Left cardiac atrium (tissue), 4 donors: Measurements from ENCODE around the gene DPYD. TPM values are rescaled to one million over a fixed set of nuclear protein-coding genes. Genes with fewer than 3 reads are reported as not detected.

Experiments
- ATAC-seq, 2 donors: fragments of 200-7000 bp; cut with Tn5 transposase; one replicate each; pipeline ENCODE4 v1.9.1; 2020; ENCODE audit warnings: mild to moderate bottlenecking in 2 of 2, moderate library complexity in 2 of 2
- DNase-seq: peaks from one replicate; pipeline ENCODE4 v3.0.0-alpha.2; 2020
- intact Hi-C, 2 donors: fragments of 100-400 bp; cut with DNase I; formaldehyde crosslinking; loops; one replicate each; pipeline versions ENCODE4 v1.14.1 to v1.15.1; 2022 to 2023
- total RNA-seq, 2 donors: library from RNA; stranded (reverse); fragmentation: NEBNext Ultra II Directional; extraction: Animal tissue kit (Norgen Biotek cat#: 25700); gene quantifications; one replicate each; pipeline ENCODE4 v1.2.1, GENCODE V29; 2021
- donor health status: DM: no; HTN: yes; CAD: no.
- donor health status: DM: no; HTN: yes; CAD: no; lungs with severe emphysema.
- donor health status: DM: yes; HTN: yes; CAD: no.
- donor health status: Dilated cardiomyopathy.

Gene DPYD
- total RNA-seq, 2 donors from 2014 or later, result 16.7 to 22.8 TPM

- DNase-seq (no peak), ATAC-seq (no peak)
- intact Hi-C loops, result no loop called here
Measured at GRCh38 chr1:97744977-97745376, 175.9 kb downstream of the DPYD start.

GRCh38 chr1:97743129-97743528, 177.7 kb downstream of the DPYD start:
- ATAC-seq, result no peak
- intact Hi-C loops, result no loop called here
- DNase-seq, result no peak

GRCh38 chr1:97740891-97741290, 179.9 kb downstream of the DPYD start:
- intact Hi-C loops, result no loop called here
- no peak for ATAC-seq
- DNase-seq, result no peak

- no peak for DNase-seq
- intact Hi-C loops, result no loop called here
- no peak for ATAC-seq
Measured at GRCh38 chr1:97739596-97740103, 181.2 kb downstream of the DPYD start.

GRCh38 chr1:97738270-97738669, 182.6 kb downstream of the DPYD start:
- DNase-seq (no peak), ATAC-seq (no peak)
- intact Hi-C loops, result no loop called here

GRCh38 chr1:97730271-97730670, 190.6 kb downstream of the DPYD start:
- intact Hi-C loops, result no loop called here
- DNase-seq (no peak), ATAC-seq (no peak)

- intact Hi-C loops, result no loop called here
- ATAC-seq, result no peak
- no peak for DNase-seq
Measured at GRCh38 chr1:97728436-97728835, 192.4 kb downstream of the DPYD start.

GRCh38 chr1:97727029-97727428, 193.8 kb downstream of the DPYD start:
- DNase-seq, result no peak
- no peak for ATAC-seq
- intact Hi-C loops, result no loop called here

GRCh38 chr1:97726386-97726785, 194.4 kb downstream of the DPYD start:
- intact Hi-C loops, result no loop called here
- ATAC-seq, result no peak
- DNase-seq, result no peak

GRCh38 chr1:97721221-97721620, 199.6 kb downstream of the DPYD start:
- DNase-seq, result no peak
- ATAC-seq, result no peak
- intact Hi-C loops, result no loop called here

GRCh38 chr1:97712980-97713379, 207.9 kb downstream of the DPYD start:
- intact Hi-C loops, result no loop called here
- no peak for DNase-seq

GRCh38 chr1:97711858-97712257, 209.0 kb downstream of the DPYD start:
- intact Hi-C loops, result no loop called here
- no peak for ATAC-seq

More at GRCh38 chr1:97712980-97713379, 207.9 kb downstream of the DPYD start:
- ATAC-seq, result no peak

GRCh38 chr1:97693601-97694000, 227.2 kb downstream of the DPYD start:
- ATAC-seq (no peak), DNase-seq (no peak)
- intact Hi-C loops, result no loop called here

More at GRCh38 chr1:97711858-97712257, 209.0 kb downstream of the DPYD start:
- DNase-seq, result no peak

GRCh38 chr1:97691325-97691724, 229.5 kb downstream of the DPYD start:
- no peak for DNase-seq
- ATAC-seq, result no peak
- intact Hi-C loops, result no loop called here

GRCh38 chr1:97685360-97685759, 235.5 kb downstream of the DPYD start:
- ATAC-seq (no peak), DNase-seq (no peak)
- intact Hi-C loops, result no loop called here

GRCh38 chr1:97680894-97681293, 239.9 kb downstream of the DPYD start:
- DNase-seq (no peak), ATAC-seq (no peak)
- intact Hi-C loops, result no loop called here

- DNase-seq, result no peak
- no peak for ATAC-seq
- intact Hi-C loops, result no loop called here
Measured at GRCh38 chr1:97680470-97680869, 240.4 kb downstream of the DPYD start.

- no peak for ATAC-seq
- intact Hi-C loops, result no loop called here
- DNase-seq, result no peak
Measured at GRCh38 chr1:97677702-97678101, 243.1 kb downstream of the DPYD start.

GRCh38 chr1:97674517-97674916, 246.3 kb downstream of the DPYD start:
- ATAC-seq, result no peak
- intact Hi-C loops, result no loop called here
- no peak for DNase-seq

GRCh38 chr1:97668945-97669344, 251.9 kb downstream of the DPYD start:
- intact Hi-C loops, result loop anchor here in 1 of 2 donors (10.0 kb wide), 1 partner anchor 386 kb away; no protein-coding TSS in a partner anchor
- DNase-seq (no peak), ATAC-seq (no peak)

- no peak for ATAC-seq
- intact Hi-C loops, result loop anchor here in 1 of 2 donors (10.0 kb wide), 1 partner anchor 394 kb away; no protein-coding TSS in a partner anchor
- no peak for DNase-seq
Measured at GRCh38 chr1:97660431-97661105, 260.3 kb downstream of the DPYD start.
